GM21390 (cell line): Measurements from ENCODE around the gene HPCAL1.

ENCODE experiments used
- ATAC-seq: cut with Tn5 transposase; IDR thresholded peaks from one replicate; pipeline ENCODE4 v1.9.1; 2021; ENCODE audit not compliant: unreplicated experiment

The HPCAL1 gene

GRCh38 chr2:10269291-10269690 lies 33.4 kb upstream of the HPCAL1 start:
- ATAC-seq: no peak

- no peak for ATAC-seq
These were observed 32.7 kb upstream of the HPCAL1 start for GRCh38 chr2:10269711-10270610.

GRCh38 chr2:10271509-10271908 lies 31.2 kb upstream of the HPCAL1 start:
- no peak for ATAC-seq

- no peak for ATAC-seq
These were observed 30.8 kb upstream of the HPCAL1 start for GRCh38 chr2:10271946-10272345.

- ATAC-seq: no peak
These were observed 30.2 kb upstream of the HPCAL1 start for GRCh38 chr2:10272464-10272863.

- no peak for ATAC-seq
These were observed 29.2 kb upstream of the HPCAL1 start for GRCh38 chr2:10273215-10274175.

- no peak for ATAC-seq
These were observed 28.3 kb upstream of the HPCAL1 start for GRCh38 chr2:10274376-10274775.

- no peak for ATAC-seq
These were observed 27.5 kb upstream of the HPCAL1 start for GRCh38 chr2:10274983-10275802.

GRCh38 chr2:10276481-10277292 lies 26.0 kb upstream of the HPCAL1 start:
- no peak for ATAC-seq

- no peak for ATAC-seq
These were observed 25.2 kb upstream of the HPCAL1 start for GRCh38 chr2:10277293-10278028.

- ATAC-seq: no peak
These were observed 24.5 kb upstream of the HPCAL1 start for GRCh38 chr2:10278029-10278762.

- no peak for ATAC-seq
These were observed 23.8 kb upstream of the HPCAL1 start for GRCh38 chr2:10278763-10279471.

GRCh38 chr2:10279472-10279870 lies 23.2 kb upstream of the HPCAL1 start:
- no peak for ATAC-seq

GRCh38 chr2:10279946-10280463 lies 22.7 kb upstream of the HPCAL1 start:
- ATAC-seq: no peak

- ATAC-seq: no peak
These were observed 20.8 kb upstream of the HPCAL1 start for GRCh38 chr2:10281891-10282290.

GRCh38 chr2:10282611-10283105 lies 20.0 kb upstream of the HPCAL1 start:
- ATAC-seq: no peak
